Hematopoietic multipotent progenitor cell (in vitro differentiated cells): Measurements from ENCODE around the gene AAK1. TPM values are rescaled to one million over a fixed set of nuclear protein-coding genes. Genes with fewer than 3 reads are reported as not detected.
"Not testable (repeated sequence)": the region's sequence is repeated elsewhere in the genome, so short reads cannot be mapped to it uniquely, and the experiment has no call there.

ENCODE experiments used
- DNase-seq, 3 donors: peaks; one replicate each; pipeline ENCODE4 v3.0.0-alpha.2; 2011 to 2015; ENCODE audit warnings: low read depth in 2 of 3, low spot score in 2 of 3
- total RNA-seq: library from RNA; depleted of rRNA; stranded (reverse); fragments of >200 nt; gene quantifications from one replicate; pipeline ENCODE4 v1.2.3, GENCODE V29; 2012

AAK1 gene
- 17.2 TPM for total RNA-seq

DNA sequence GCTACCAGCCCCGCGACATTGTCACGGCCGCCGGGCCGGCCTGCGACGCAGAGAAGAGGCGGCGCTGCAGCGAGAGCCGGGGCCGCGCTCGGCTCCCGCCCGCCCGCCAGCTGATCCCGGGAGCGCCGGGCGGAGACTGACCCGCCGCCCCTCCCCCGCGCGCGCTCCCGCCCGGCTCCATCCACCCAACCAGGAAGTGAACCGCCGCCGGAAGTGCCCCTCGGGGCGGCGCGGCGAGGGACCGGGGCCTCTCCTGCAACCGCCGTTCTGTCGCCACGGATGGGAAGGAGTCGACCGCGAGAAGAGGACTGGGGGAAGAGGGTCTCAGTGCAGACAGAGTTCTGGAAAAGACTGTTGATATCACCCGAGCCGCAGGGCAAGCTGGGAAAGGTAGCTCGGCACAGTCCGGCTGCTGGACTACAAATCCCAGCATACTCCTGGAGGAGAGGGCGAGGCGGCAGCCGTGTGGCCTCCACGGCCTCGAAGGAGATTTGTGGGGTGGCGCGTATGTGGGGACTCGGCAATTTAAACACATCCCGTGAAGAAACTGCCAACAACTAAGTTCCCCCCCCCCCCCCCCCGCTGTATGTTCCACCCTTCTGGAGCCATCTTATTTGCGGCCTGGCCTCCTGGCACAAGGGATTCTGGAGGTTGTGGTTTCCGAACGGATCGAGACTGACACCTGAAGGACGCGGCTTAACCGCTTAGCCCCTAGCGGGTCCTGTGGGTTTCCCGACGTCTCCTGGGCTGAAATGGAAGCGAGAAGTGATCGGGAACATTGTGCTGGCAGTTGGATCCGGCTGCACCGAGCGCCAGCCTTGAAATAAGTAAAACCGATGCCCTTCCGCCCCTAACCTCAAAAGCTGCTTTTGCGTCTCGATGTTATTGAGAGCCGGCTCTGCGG, at the start of gene AAK1:
Gene AAK1, minus strand, starts transcription at position 138 of the 904 bp plus-strand sequence. CDS start 699 bp downstream, outside the sequence.
- peak; percentile 65 to 89 (median 87) for DNase-seq

DNA sequence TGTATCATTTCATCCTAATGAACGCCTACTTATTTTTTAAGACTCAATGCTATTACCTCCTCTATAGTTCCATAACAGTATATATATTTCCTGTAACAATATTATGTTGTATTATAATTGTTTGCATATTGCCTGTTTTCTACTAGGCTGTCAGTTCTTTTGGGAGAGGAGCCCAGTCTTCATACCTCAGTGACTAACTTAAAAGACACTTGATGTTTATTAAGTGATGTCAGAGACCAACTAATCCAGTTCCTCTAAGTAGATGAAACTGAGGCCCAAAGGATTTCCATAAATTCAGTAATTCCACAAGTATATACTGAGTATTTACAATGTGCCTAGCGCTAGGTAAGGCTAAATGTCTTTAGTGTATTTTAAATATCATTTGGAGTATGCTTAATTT, 48.9 kb upstream of the AAK1 start:
- DNase-seq = no peak

DNA sequence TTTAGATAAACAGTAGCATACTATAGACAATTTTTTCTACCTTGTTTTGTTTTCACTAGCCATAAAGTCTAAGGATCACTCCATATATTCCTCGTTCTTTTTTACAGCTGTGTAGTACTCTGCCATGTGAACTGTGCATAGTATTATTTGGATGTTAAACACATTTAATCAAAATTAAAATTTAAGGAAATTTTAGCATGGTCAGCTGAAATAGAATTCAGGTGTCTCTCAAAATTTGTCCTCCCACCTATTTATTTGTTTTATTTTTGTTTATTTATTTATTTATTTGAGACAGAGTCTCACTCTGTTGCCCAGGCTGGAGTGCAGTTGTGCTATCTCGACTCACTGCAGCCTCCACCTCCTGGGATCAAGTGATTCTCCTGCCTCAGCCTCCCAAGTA, 46.4 kb upstream of the AAK1 start:
- no peak for DNase-seq

DNA sequence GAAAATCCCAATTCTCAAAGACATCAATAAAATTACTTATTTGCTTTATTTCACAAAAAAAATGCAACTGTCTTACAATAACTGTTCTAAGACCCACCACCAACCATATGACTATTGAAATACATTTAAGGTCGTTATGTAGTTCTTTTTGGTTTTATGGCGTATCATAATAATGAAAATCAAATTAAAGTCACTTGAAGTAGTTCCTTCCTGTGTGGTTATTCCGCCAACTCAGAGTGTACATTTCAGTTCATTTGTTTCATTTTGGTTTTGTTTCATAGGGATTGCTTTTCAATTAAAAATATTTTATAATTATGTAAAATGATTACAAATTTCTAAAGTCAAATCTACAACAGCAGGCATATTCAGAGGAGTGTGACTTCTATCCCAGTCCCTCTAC, 45.9 kb upstream of the AAK1 start:
- no peak for DNase-seq

DNA sequence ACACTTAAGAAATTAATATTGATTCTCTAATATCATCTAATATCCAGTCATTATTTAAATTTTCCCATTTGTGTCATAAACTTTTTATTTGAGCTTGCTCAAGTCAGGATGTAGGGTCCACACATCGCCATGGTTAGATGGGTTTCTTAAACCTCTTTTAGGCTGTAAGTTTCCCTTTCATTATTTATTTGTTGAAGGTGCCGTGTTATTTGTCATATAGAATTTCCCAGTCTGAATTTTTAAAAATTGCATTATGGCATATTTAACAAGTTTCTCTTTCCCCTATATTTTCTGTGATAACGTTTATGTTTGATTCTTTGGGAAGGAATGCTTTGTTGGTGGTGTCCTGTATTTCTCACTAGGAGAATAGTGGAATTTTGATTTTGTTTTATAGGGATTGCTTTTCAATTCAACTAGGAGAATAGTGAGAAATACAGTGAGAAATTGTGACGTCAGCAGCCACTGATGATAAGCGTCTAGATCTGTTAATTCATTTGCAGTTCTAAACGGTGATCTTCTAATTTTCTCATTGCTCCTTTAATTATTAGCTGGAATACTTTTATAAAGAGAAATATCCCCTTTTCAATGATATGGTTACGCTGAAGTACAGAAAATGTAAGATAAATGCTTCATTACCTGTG, 44.6 kb upstream of the AAK1 start:
- DNase-seq = no peak

DNA sequence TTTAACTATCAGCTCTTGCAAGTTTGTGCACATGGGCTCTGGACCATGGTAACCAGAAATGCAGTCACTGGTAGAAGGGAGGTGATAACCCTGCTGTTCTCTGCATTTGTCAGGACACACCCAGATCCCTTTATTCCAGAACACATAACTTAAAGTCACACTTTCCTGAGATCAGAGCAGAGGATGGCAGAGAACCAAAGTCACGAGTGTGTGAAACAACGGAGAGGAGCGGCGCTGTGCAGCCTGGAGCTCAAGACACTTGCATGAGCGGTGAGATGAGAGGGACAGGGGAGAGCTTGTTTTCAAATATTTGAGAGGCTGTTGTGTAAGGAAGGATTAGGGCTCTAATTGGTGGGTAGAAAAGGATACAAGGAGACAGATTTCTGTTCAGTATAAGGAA, 43.3 kb upstream of the AAK1 start:
- no peak for DNase-seq

DNA sequence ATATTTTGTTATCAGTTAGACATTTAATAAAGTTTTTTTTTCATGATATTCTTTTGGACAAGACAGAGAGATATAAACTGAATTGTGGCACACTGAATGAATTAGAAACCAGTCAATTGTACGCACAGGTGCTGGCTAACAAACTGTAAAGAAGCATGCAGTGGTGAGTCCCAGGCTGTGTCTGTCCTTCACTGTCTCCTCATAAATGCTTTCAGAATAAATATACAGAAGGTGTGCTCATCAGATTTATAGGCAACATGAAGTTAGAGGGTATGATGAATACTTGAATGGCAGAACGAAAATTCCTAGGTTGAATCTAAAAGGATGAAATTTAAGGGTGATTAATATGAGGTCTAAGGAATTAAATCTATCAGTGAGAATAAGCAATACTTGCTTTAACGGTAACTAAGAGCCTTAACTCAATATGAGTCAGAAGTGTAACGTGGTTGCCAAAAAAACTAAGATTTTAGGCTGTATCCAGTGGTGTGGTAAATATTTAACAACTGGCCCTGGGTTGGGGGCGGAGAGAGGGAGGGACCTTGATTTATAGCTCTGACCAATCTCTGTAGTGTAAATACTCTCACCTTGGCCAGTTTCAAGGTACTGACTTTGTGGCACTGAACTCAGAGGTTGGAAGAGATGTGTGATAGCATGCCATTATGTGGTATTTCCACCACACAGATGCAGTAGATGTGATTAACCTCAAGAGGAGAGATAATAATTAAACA, 41.9 kb upstream of the AAK1 start:
- DNase-seq = no peak

DNA sequence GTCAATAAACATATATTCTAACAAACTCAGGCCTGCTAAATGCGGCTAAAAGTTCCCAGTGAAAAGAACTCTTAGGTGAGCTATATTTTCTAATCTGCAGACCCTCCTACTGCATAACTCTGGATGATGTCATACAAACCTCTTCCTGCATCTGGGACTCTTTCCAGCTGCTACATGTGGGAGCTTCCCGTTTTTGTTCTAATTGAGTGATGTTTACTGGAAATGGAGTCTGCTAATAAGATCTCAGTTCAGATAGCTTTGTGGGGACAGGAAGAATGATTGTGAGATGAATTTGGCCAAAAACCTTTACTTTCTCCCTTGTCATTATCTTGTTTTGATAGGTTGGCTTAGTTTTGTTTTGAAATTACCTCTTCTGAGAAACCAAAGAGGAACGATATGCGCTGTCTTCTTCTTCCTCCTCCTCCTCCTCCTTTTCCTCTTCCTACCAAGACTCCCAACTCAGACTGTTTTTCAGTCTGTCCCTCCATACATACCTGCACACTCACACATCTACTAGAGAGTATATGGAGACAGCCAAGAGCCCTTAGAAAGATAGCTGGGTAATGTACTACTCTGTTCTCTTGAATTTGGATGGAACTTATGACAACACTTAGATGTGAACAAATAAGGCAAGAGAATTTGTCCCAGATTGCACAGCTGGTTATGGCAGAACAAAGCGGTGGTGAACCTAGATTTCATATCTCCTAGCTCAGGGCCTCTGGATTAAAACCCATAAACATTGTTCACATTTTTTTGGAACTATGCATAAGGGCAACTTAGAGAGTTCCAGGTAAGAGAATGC, 39.8 kb upstream of the AAK1 start:
- peak in 2 of 3 donors; percentile 61 to 74 for DNase-seq

DNA sequence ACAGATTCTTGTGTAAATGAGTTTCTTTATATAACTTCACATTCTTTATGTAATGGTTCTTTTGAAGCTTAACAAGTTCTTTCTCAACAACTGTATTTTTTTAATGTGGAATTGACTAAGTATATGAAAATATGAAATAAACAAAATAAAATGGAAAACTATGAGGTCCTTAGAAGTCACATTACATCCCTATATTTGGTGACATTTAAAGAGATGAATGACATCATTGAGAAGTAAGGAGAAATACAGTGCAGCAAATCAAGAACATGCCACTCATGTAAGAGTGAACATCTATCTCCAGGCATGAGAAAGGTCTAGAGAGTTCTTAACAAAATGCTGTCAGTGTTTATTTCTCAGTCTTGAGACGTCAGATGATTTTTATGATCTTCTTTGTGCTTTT, 39.0 kb upstream of the AAK1 start:
- DNase-seq = no peak

DNA sequence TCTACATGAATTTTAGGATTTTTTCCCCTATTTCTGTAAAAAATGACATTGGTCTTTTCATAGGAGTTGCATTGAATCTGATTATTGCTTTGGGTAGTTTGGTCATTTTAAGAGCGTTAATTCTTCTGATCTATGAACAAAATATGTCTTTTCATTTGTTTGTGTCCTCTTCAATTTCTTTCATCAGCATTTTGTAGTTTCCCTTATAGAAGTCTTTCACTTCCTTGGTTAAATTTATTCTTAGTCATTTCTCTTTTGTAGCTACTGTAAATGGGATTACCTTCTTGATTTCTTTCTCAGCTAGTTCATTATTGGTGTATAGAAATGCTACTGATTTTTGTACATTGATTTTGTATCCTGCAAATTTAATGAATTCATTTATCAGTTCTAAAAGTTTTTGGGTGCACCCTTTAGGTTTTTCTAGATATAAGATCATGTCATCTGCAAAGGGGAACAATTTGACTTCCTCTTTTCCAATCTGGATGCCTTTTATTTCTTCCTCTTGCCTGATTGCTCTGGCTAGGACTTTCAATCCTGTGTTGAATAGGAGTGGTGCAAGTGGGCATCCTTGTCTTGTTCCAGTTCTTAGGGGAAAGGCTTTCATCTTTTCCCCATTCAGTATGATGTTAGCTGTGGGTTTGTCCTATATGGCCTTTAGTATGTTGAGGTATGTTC, 36.6 kb upstream of the AAK1 start:
- DNase-seq = peak in 1 of 3 donors; percentile 46

DNA sequence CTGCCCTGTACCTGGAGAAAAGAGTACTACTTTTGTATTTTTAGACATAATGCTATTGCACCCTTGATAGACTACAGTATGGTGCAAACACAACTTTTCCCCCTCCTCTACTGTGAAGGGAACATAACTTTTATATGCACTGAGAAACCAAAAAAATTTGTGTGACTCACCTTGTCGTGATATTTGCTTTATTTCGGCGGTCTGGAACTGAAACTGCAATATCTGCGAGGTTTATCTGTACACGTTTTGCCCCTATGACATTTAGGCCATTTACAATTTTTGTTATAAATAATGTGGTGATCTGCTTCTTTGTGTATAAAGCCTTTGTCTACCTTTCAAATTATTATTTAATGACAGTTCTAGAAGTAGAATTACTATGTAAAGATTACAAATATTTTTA, 34.4 kb upstream of the AAK1 start:
- no peak for DNase-seq

DNA sequence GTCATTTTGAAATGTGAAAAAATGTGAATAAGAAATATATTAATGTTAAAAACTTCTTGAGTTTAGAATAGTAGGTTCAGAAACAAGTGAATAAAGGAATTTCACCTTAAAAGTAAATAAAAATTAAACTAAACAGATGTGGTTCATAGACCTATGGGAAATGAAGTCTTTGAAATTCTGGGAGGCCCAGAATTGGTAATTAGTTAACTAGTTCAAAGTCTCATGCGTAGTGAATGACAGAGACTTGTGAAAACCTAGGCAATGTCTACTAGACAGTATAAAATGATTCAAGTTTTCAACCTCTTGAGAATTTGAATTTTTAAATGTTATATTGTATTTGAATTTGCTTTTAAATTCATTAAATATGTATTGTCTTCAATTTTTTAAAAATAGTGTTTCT, 32.6 kb upstream of the AAK1 start:
- DNase-seq = no peak

DNA sequence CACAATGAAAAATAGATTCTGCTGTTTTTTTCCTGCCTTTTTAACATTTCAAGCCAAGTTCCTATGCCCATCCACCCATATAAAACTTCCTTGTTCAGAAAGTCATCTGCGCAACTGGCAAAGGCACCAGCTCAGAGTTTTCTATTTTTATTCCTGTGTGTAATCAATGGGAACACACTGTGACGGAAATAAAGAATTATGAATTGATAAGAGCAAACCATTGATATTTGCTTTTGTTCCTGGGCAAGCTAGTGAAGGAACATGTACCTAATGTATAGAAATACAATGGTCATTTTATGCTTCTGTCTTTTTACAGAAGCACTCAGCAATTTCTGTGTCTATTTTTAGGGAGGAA, 30.8 kb upstream of the AAK1 start:
- DNase-seq = no peak

DNA sequence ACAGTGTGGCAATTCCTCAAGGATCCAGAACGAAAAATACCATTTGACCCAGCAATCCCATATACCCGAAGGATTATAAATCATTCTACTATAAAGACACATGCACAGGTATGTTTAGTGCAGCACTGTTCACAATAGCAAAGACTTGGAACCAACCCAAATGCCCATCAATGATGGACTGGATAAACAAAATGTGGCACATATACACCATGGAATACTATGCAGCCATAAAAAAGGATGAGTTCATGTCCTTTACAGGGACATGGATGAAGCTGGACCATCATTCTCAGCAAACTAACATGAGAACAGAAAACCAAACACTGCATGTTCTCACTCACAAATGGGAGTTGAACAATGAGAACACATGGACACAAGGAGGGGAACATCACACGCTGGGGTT, 29.6 kb upstream of the AAK1 start:
- DNase-seq = not testable (repeated sequence)

DNA sequence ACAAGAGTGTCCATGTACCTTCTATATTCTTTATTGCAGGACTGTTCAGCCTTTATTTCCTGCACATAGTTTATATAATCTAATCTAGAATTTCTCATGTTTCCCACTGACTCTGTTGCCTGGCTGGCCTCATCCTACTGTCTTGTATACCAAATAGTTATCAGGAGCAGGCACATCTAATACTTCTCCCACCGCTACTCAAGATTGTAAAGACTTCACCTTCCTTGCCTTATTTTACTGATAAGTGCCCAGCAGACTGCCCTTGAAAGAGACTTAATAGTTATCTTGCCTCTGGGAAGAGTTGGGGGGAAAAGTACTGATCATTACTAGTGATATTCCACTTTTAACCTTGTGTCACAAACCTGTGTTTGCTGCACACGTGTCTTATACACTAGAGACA, 26.1 kb upstream of the AAK1 start:
- DNase-seq = no peak

DNA sequence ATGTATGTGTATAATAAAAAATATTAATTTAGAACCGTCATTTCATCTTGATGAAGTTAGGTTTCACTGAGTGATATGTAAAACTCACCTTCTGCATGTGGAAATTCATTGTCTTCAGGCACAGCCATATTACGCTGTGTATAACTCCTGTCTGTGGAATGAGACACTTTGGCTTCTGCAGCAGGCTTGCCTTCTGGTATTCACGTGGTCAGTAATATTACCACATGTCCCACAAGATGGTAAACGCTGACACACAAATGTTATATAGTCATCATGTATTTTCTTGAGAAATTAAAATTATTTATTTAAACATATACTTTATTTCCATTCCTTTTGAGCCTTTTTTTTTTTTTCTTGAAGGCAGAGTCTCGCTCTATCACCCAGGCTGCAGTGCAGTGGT, 25.1 kb upstream of the AAK1 start:
- DNase-seq = no peak

DNA sequence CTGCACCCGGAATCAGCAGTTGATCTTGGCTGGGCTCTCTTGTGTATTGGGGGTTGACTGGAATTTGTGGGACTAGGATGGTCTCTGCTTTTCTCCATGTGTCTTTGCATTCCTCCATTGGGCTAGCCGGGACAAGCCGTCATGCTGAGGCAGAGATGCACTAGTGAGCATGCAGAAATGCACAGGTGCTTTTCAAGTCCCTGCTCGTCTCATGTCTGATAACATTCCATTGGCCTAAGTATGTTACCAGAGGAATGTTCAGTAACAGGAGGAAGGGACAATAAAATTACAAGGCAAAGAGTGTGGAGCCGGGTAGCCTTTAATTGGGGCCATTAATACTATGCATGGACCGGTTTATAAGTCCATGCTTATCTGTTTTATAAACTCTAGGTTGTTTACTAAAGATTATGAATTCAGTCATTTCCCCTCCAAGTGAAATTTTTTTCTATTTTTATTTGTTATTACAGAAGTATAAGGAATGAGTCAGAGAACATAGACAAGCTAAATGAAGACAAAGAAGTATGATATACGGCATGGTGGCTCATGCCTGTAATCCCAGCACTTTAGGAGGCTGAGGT, 24.4 kb upstream of the AAK1 start:
- no peak for DNase-seq

DNA sequence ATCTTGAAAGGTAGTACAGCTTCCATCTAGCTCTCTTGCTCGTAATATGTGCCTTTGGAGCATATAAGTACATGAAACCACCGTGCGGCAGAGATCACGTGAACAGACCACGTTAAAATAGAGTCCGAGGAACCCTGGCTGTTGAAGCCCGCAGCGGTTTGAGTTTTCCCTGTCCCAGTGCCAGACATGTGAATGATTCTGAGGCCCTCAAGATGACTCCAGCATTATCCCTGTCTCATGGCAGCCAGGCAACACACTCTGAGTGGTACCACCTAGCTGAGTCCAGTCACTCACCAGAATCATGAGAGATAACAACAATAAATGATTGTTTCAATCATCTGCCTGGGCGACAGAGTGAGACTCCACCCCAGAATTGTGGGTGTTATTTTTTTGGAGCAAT, 21.6 kb upstream of the AAK1 start:
- DNase-seq = no peak

DNA sequence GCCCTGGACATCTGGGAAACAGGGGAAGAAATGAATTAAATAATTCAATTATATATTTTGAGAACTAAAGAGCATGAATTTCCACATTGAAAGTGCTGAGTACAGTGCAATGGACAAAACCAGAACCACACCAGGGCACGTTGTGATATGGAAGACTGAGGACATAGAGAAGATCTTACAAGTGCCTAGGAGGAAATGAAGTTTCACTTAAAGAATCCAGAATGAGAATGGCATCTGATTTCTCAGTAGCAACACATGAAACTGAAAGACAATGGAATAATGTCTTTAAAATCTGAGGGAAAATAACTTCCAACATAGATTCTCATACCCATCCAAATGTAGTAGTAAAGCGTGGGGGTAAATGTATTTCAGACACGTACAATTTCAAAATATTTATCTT, 20.3 kb upstream of the AAK1 start:
- no peak for DNase-seq

DNA sequence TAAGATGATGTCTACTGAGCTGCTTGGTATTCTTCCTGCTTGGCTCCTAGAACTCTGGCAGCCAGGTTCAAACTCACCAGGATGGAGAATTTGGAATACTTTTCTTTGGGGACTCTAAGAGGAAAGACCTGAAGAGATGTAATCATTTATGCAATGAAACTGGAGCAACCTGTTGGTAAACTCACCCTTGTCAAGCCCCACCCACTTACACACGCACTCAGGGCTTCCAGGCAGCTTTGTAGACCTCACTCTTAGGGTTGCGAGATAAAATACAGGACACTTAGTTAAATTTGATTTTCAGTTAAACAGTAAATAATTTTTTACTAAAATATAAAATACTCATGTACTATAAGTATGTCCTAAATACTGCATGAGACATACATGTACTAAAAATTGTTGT, 19.0 kb upstream of the AAK1 start:
- DNase-seq = not testable (repeated sequence)
